ENCODE measurements around the gene ITPRIP.

The ITPRIP gene

GRCh38 chr10:104262055-104262454 lies 76.2 kb downstream of the ITPRIP start:
- FAIRE-seq (no peak), DNase-seq (ENCODE audit: extremely low spot score, insufficient read length, low read depth) (no peak)

- DNase-seq (ENCODE audit: extremely low spot score, insufficient read length, low read depth), result no peak
- no peak for FAIRE-seq
Observed at GRCh38 chr10:104260775-104261115, 77.5 kb downstream of the ITPRIP start.

GRCh38 chr10:104259999-104260774 lies 78.1 kb downstream of the ITPRIP start:
- DNase-seq (ENCODE audit: extremely low spot score, insufficient read length, low read depth), result no peak
- no peak for FAIRE-seq

Measured in GM18507 (cell line).